Neural cell (in vitro differentiated cells): Measurements from ENCODE around the gene ACOD1.

Experiments
- CTCF ChIP-seq: fragments of 450-650 bp; IDR thresholded peaks from 2 replicates; pipeline ENCODE4 v1.5.1; 2014; ENCODE audit warnings: antibody characterized with exemption, mild to moderate bottlenecking, moderate library complexity; ENCODE audit not compliant: poor library complexity, severe bottlenecking
- EZH2 ChIP-seq: fragments of 200-600, 300-800 bp; shearing (Covaris generic), sonication (generic); IDR thresholded peaks from 2 replicates; pipeline ENCODE4 v1.6.1; 2014; ENCODE audit warnings: antibody characterized with exemption, low read length, borderline replicate concordance, mild to moderate bottlenecking; ENCODE audit not compliant: insufficient read depth, poor library complexity, severe bottlenecking
- MXI1 ChIP-seq: fragments of 450-650 bp; conservative IDR thresholded peaks from 2 replicates; pipeline ENCODE4 v1.6.1; 2014; ENCODE audit warnings: antibody characterized with exemption, mild to moderate bottlenecking; ENCODE audit not compliant: poor library complexity, severe bottlenecking
- POLR2AphosphoS5 ChIP-seq: IDR thresholded peaks from 2 replicates; pipeline ENCODE4 v1.6.1; 2012
- REST ChIP-seq: IDR thresholded peaks from 2 replicates; pipeline ENCODE4 v1.6.1; 2012; ENCODE audit warnings: borderline replicate concordance
- SMC3 ChIP-seq: fragments of 450-650 bp; conservative IDR thresholded peaks from 2 replicates; pipeline ENCODE4 v1.6.1; 2014; ENCODE audit warnings: antibody characterized with exemption, mild to moderate bottlenecking, moderate library complexity; ENCODE audit not compliant: poor library complexity
- TAF1 ChIP-seq: IDR thresholded peaks from 2 replicates; pipeline ENCODE4 v1.6.1; 2012; ENCODE audit warnings: low read depth

- no peak for TF ChIP-seq CTCF
- no peak for TF ChIP-seq SMC3
- TF ChIP-seq TAF1, result no peak
- TF ChIP-seq REST, result no peak
- TF ChIP-seq POLR2AphosphoS5, result no peak
- no peak for TF ChIP-seq MXI1
- no peak for TF ChIP-seq EZH2
These were observed 53.8 kb downstream of the ACOD1 start for GRCh38 chr13:77001963-77002587.
